ENCODE measurements around the gene KPRP.

KPRP gene

DNA sequence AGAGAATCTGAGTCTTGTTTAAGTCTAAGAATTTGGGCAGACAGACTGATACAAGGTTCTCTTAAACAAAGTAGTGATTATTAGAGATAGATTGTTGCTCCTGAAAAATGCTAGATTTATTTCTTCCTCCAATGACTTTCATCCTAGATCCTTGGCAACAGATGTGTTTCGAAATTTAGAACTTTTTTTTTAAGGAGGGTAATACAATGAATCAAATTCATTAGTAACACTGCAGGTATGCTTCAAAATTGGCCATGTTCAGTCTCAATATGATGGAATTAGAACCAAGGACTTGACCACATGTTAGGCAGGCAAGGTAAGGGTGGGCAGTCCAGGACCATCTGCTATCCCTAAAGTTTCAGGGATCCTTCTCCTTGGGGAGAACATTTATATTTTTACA lies 12.6 kb downstream of the KPRP start:
- no peak for DNase-seq (ENCODE audit: low read depth)

DNA sequence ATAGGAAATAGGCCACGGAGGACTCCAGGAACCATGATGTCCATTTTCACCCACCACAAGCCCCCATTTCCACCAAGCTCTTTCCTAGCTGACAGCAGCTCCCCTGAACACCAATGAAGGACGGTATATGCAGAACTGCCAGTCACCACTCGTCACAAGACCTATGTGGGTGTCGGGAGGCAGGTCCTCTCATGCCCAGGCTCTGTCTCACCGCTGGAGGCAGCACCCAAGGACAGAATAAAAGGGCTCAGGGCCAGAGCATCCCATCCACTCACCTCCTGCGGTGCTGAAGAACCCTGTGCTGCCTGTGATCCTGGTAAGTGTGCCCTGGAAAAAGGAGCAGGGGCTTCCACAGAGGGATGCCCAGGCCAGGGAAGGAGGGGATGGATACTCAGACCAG lies 17.1 kb downstream of the KPRP start, which contains the start of gene LCE1F:
LCE1F (plus strand) TSS at position 266 of the 400 bp plus-strand sequence. CDS start 1,232 bp downstream, outside the sequence.
- no peak for DNase-seq (ENCODE audit: low read depth)

DNA sequence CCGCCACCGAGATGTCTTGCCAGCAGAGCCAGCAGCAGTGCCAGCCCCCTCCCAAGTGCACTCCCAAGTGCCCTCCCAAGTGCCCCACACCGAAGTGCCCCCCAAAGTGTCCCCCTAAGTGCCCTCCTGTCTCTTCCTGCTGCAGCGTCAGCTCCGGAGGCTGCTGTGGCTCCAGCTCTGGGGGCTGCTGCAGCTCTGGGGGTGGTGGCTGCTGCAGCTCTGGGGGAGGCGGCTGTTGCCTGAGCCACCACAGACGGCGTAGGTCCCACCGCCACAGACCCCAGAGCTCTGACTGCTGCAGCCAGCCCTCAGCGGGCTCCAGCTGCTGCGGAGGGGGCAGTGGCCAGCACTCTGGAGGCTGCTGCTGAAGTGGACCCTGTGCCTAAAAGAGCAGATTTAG lies 18.5 kb downstream of the KPRP start:
- DNase-seq (ENCODE audit: low read depth), result no peak

DNA sequence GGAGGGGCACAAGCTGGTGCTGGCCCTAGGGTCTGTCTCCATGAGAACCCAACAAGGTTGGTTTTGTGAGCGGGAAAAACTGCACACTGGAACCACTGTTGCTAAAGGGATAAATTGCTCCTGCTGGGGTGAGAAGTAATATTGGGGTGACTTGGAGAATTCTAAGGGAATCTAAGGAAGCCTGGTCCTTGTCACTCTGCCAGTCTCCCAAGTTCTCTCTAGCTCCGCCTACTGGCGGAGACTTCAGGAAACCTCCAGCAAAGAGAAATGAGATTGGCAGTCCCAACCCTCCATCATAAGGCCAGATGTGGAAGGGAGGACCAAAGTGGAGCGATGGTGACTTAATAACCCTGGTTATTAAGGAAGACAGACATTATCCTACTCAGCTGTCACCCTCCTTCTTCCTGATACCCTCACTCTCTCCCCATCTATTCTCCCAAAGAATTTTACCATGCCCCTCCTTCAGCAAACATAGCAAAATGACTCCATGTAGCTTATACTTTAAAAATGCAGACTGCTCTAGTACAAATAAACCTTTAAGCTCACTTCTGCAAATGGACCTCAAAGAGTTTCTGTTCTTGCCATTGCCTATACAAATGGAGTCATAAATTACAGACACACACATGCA lies 19.8 kb downstream of the KPRP start:
- no peak for DNase-seq (ENCODE audit: low read depth)

DNA sequence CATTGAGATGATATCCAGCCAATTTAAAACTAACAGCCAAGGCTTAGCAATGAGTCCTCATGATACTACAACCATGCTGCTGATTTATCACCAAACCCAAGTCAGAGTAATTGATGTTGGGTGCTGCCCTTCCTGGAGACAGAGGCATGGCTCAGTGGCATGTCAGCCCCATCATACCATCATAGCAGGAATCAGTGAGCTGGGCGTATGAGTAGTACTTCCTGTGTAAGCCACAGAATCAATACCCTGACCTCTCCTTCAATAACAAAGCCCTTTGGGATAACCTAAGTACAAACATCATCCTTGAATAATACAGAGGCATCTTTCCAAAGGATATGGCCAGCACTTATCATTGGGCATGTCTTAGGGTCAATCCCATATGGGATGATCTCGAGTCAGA lies 25.3 kb downstream of the KPRP start:
- DNase-seq (ENCODE audit: low read depth), result no peak

DNA sequence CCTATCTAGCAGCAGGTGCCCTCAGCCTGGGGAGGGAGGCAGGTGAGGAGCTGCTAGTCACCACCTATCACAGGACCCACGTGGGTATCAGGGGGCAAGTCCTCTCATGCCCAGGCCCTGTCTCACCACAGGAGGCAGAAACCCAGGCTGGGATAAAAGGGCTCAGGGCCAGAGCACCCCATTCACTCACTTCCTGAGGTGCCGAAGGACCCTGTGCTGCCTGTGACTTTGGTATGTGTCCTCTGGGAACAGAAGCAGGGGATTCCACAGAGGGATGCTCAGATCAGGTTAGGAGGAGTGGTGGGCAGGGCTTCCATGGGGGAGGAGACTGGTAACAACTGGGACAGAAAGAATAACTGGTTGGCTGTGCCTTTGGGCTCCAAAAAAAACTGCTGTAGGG lies 28.3 kb downstream of the KPRP start, which contains the start of gene LCE1E:
LCE1E (plus strand) TSS at position 181 of the 400 bp plus-strand sequence. CDS start 1,043 bp downstream, outside the sequence.
- DNase-seq (ENCODE audit: low read depth), result no peak

DNA sequence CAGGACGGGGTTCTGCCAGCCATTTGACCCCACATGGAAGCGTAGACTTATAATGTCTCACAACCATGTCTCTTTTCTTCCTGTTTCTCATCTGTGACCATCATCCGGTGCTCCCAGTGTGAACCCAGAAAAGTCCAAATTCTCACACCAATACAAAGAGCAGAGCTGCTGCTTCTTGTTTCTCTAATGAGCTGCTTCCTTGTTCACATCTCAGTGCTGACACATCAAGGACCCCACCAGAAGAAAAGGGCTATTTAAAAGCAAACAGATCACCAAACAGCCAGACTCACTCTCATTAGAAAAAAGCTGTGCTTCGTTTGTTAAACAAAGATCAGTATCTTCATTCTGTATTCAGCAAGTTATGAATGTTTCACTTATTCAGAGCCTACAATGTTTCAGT lies 37.9 kb downstream of the KPRP start:
- no peak for DNase-seq (ENCODE audit: low read depth)

DNA sequence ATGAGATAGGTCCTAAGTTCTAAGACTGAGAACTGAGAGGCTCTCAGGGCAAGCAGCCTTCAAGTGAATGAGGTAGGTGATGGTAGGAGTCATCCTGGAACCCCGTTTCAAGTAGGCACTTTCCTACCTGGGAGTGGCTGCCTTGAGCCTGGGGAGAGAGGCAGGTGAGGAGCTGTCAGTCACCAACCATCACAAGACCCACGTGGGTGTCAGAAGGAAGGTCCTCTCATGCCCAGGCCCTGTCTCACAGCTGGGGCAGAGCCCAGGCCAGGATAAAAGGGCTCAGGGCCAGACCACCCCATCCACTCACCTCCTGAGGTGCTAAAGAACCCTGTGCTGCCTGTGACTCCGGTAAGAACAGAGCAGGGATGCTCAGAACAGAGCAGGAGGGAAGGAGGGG lies 38.6 kb downstream of the KPRP start, which contains the start of gene LCE1D:
LCE1D (plus strand) TSS at position 301 of the 400 bp plus-strand sequence. CDS start 1,074 bp downstream, outside the sequence.
- no peak for DNase-seq (ENCODE audit: low read depth)

DNA sequence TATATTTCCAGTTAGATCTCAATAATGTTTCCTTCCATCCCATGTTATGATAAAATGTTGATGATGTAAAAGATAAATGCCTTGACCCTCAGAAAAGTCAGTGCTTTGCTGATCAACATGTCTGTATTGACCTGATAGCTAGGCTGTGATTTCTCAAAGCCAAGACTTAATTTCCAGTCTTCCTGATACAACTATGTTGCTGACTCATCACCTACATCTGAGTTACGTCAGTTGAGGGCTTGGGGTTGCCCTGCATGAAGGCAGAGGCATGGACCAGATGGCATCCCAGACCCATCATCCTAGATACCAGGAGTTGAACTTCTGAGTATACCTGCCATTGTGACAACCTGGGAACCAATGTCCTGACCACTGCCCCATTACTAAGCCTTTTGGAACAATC lies 43.5 kb downstream of the KPRP start:
- DNase-seq (ENCODE audit: low read depth), result no peak

DNA sequence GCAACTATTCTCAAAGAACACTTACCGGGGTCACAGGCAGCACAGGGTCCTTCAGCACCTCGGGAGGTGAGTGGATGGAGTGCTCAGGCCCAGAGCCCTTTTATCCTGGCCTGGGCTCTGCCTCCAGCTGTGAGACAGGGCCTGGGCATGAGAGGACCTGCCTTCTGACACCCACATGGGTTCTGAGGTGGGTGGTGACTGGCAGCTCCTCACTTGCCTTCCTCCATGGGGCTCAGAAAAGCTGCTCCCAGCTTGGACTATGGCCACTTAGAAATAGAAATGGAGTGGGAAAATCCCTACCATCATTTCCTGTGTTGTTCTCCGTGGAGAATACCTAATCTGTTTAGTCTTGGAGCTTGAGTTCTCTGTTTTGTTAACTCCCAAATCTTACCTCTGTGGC lies 48.8 kb downstream of the KPRP start, which contains the start of gene LCE1C:
LCE1C (minus strand) TSS at position 76 of the 400 bp plus-strand sequence. CDS start 1,173 bp downstream, outside the sequence.
- DNase-seq (ENCODE audit: low read depth), result no peak

DNA sequence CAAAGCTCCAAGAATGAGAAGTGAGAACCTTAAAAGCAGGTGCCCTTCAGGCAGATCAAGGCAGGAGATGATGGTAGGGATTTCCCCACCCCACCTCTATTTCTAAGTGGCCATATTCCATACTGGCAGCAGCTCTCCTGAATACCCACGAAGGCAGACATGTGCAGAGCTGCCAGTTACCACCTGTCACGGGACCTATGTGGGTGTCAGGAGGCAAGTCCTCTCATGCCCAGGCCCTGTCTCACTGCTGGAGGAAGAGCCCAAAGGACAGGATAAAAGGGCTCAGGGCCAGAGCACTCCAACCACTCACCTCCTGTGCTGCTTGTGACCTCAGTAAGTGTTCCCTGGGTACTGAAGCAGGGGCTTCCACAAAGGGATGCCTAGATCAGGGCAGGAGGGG lies 53.2 kb downstream of the KPRP start:
- DNase-seq (ENCODE audit: low read depth), result no peak
